BLaER1 treated with 17β-estradiol and CSF1 and Interleukin-3, amounts not matched to agents 10 nM and 100 nM (cell line): Measurements from ENCODE around the gene LIG4.

Source experiments
- H3K27ac ChIP-seq, 11 experiments: shearing (Covaris generic); formaldehyde crosslinking; 2 replicates each; pipeline ENCODE4 v1.8.1; 2022
- H3K27me3 ChIP-seq, 11 experiments: shearing (Covaris generic); formaldehyde crosslinking; 2 replicates each; pipeline ENCODE4 v1.8.1; 2022
- H3K36me3 ChIP-seq, 11 experiments: shearing (Covaris generic); formaldehyde crosslinking; 2 replicates each; pipeline ENCODE4 v1.8.1; 2022
- H3K4me1 ChIP-seq, 10 experiments: shearing (Covaris generic); formaldehyde crosslinking; 2 replicates each; pipeline ENCODE4 v1.8.1; 2022
- H3K4me2 ChIP-seq, 11 experiments: shearing (Covaris generic); formaldehyde crosslinking; 2 replicates each; pipeline ENCODE4 v1.8.1; 2022
- H3K4me3 ChIP-seq, 10 experiments: shearing (Covaris generic); formaldehyde crosslinking; 2 replicates each; pipeline ENCODE4 v1.8.1; 2022
- H3K9ac ChIP-seq, 11 experiments: shearing (Covaris generic); formaldehyde crosslinking; 2 replicates each; pipeline ENCODE4 v1.8.1; 2022
- H3K9me3 ChIP-seq, 11 experiments: shearing (Covaris generic); formaldehyde crosslinking; replicated peaks in 1 of 11; 2 replicates each; pipeline ENCODE4 v1.8.1; 2022
- H4K20me1 ChIP-seq, 11 experiments: shearing (Covaris generic); formaldehyde crosslinking; 2 replicates each; pipeline ENCODE4 v1.8.1; 2022
- Cebpa-rat ChIP-seq, 11 experiments: shearing (Covaris generic); IDR thresholded peaks; 2 replicates each; pipeline ENCODE4 v1.8.1; 2022

The LIG4 gene

DNA sequence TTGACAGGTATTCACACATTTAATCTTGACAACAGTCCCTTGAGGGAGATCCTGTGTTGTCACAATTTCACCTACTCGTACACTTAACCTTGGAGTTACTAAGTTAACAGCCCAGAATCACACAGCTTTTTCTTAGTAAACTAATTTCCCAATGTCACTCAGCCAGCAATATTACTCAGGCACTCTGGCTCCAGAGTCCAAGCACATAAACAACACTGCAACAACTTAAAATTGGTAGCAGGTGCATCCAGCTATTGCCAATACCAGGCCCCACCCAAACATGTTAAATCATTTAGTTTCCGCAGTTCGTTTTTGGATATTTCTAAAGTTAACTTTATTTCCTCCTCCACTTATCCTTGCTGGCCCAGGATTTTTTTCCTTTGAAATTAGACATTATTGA is 32.7 kb downstream of the LIG4 start:
- no peak for TF ChIP-seq Cebpa-rat (IDR thresholded peaks at IDR 0.05)
- peaks cover 0 to 10% (median 7%) of the 10 kb centered on the region in 11 experiments; a peak in 12 of 22 replicates for H3K9me3 ChIP-seq
- H3K27ac ChIP-seq: no peak overlapping the region
- H3K4me1 ChIP-seq: 0 out of 20 replicates have a peak, but pooled peaks cover 0 to 5% (median 0%) of the 10 kb centered on the region in 10 experiments
- no peak overlapping the region for H3K9ac ChIP-seq
- H3K27me3 ChIP-seq: no peaks in the 10 kb centered on the region
- no peak overlapping the region for H3K4me2 ChIP-seq
- H3K4me3 ChIP-seq: no peak overlapping the region
- no peaks in the 10 kb centered on the region for H3K36me3 ChIP-seq
- no peaks in the 10 kb centered on the region for H4K20me1 ChIP-seq

DNA sequence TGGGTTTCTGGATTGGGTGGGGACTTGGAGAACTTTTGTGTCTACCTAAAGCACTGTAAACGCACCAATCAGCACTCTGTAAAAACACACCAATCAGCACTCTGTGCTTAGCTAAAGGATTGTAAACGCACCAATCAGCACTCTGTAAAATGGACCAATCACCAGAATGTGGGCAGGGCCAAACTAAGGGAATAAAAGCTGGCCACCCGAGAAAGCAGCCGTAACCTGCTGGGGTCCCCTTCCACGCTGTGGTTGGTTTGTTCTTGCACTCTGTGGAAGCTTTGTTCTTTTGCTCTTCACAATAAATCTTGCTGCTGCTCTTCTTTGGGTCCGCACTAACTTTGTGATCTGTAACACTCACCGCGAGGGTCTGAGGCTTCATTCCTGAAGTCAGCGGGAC is 37.3 kb downstream of the LIG4 start:
- Histone ChIP-seq H3K9me3 (peaks cover 12 to 34% (median 23%) of the 10 kb centered on the region in 11 experiments; a peak in 20 of 22 replicates), H3K9ac (no peak overlapping the region), H3K4me1 (no peaks in the 10 kb centered on the region), H3K4me3 (no peak overlapping the region), H3K4me2 (no peak overlapping the region), H3K36me3 (no peaks in the 10 kb centered on the region), H3K27ac (no peak overlapping the region), H4K20me1 (no peaks in the 10 kb centered on the region), H3K27me3 (no peaks in the 10 kb centered on the region)
- TF ChIP-seq Cebpa-rat (IDR thresholded peaks at IDR 0.05): no peak

DNA sequence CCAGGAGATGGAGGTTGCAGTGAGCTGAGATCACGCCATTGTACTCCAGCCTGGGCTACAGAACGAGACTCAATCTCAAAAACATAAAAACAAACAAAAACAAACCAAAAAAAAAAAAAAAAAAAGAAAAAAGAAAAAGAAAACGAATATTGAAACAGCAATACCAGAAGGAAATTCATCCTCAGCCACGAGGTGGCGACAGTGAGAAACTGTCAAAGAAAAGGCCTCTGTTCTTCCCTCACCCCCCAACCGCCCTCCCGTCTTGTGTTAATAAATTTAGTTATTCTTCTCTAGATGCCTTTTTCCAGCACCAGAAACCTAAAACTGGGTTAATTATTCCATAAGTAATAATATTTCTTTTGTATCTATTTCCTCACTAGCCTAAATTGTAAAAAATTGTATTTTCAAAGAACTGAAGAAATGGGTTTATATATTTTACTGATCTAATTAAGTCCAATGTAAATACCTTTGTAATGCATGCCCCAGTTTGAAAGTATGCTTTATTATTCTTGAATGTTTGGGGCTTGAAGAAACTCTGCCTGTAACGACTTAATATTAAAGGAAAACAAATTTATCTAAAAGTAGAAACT is 38.6 kb downstream of the LIG4 start:
- H3K4me2 ChIP-seq: no peak overlapping the region
- no peak overlapping the region for H3K4me3 ChIP-seq
- no peaks in the 10 kb centered on the region for H4K20me1 ChIP-seq
- no peak overlapping the region for H3K9ac ChIP-seq
- no peaks in the 10 kb centered on the region for H3K4me1 ChIP-seq
- H3K27ac ChIP-seq: no peak overlapping the region
- peaks cover 18 to 47% (median 27%) of the 10 kb centered on the region in 11 experiments; a peak in 20 of 22 replicates for H3K9me3 ChIP-seq
- H3K36me3 ChIP-seq: no peaks in the 10 kb centered on the region
- no peaks in the 10 kb centered on the region for H3K27me3 ChIP-seq
- no peak for TF ChIP-seq Cebpa-rat (IDR thresholded peaks at IDR 0.05)

GRCh38 chr13:108168929-108169328 is 46.4 kb downstream of the LIG4 start:
- Histone ChIP-seq H3K9me3 (peaks cover 23 to 48% (median 35%) of the 10 kb centered on the region in 11 experiments), H4K20me1 (no peaks in the 10 kb centered on the region), H3K36me3 (no peaks in the 10 kb centered on the region), H3K4me2 (no peak overlapping the region), H3K9ac (no peak overlapping the region), H3K27ac (no peak overlapping the region), H3K4me3 (no peak overlapping the region), H3K27me3 (no peaks in the 10 kb centered on the region), H3K4me1 (no peaks in the 10 kb centered on the region)
- no peak for TF ChIP-seq Cebpa-rat (IDR thresholded peaks at IDR 0.05)

- Histone ChIP-seq H3K9me3 (peaks cover 8 to 26% (median 16%) of the 10 kb centered on the region in 11 experiments; a peak in 19 of 22 replicates), H3K4me3 (no peak overlapping the region), H3K9ac (no peak overlapping the region), H3K36me3 (no peaks in the 10 kb centered on the region), H3K4me1 (no peaks in the 10 kb centered on the region), H3K27ac (no peak overlapping the region), H3K4me2 (no peak overlapping the region), H4K20me1 (no peaks in the 10 kb centered on the region), H3K27me3 (no peaks in the 10 kb centered on the region)
- no peak for TF ChIP-seq Cebpa-rat (IDR thresholded peaks at IDR 0.05)
These were observed 49.3 kb downstream of the LIG4 start for GRCh38 chr13:108166078-108166477.

- H3K9me3 ChIP-seq: peaks cover 0 to 2% (median under 1%) of the 10 kb centered on the region in 11 experiments; a peak in 5 of 22 replicates
- H3K4me3 ChIP-seq: no peak overlapping the region
- no peaks in the 10 kb centered on the region for H3K36me3 ChIP-seq
- H3K4me1 ChIP-seq: no peaks in the 10 kb centered on the region
- H3K27ac ChIP-seq: no peak overlapping the region
- no peaks in the 10 kb centered on the region for H4K20me1 ChIP-seq
- no peak overlapping the region for H3K9ac ChIP-seq
- no peak overlapping the region for H3K4me2 ChIP-seq
- no peaks in the 10 kb centered on the region for H3K27me3 ChIP-seq
- no peak for TF ChIP-seq Cebpa-rat (IDR thresholded peaks at IDR 0.05)
These were observed 56.6 kb downstream of the LIG4 start for GRCh38 chr13:108158746-108159145.
